NCI-H2196 (cell line): ENCODE data around the gene YBX3.

Source experiments
- DNase-seq: peaks from one replicate; lab custom pipeline; 2025; ENCODE audit not compliant: unreplicated experiment; lab: John Stamatoyannopoulos, UW

The YBX3 gene

GRCh38 chr12:10672231-10672868 lies 50.8 kb downstream of the YBX3 start:
- peak; percentile 3 for DNase-seq

GRCh38 chr12:10669533-10669932 lies 53.6 kb downstream of the YBX3 start:
- DNase-seq: no peak

- peak; percentile 6 for DNase-seq
Measured at GRCh38 chr12:10668526-10668925, 54.6 kb downstream of the YBX3 start.

- no peak for DNase-seq
Measured at GRCh38 chr12:10667581-10667980, 55.5 kb downstream of the YBX3 start.

- DNase-seq: no peak
Measured at GRCh38 chr12:10664499-10664898, 58.6 kb downstream of the YBX3 start.

- DNase-seq: no peak
Measured at GRCh38 chr12:10663869-10664268, 59.3 kb downstream of the YBX3 start.

GRCh38 chr12:10661338-10661737 lies 61.8 kb downstream of the YBX3 start:
- no peak for DNase-seq

- DNase-seq: no peak
Measured at GRCh38 chr12:10654003-10654402, 69.1 kb downstream of the YBX3 start.

GRCh38 chr12:10652192-10652591 lies 70.9 kb downstream of the YBX3 start:
- no peak for DNase-seq
